C4-2B (cell line): ENCODE data around the gene PSEN2.

Experiments
- H3K27ac ChIP-seq: fragments of 450-650 bp; 2 replicates; pipeline ENCODE4 v1.5.1; 2017
- CTCF ChIP-seq: fragments of 450-650 bp; conservative IDR thresholded peaks from 2 replicates; pipeline ENCODE4 v1.5.1; 2017; ENCODE audit warnings: mild to moderate bottlenecking
- ZFX ChIP-seq: fragments of 450-650 bp; IDR thresholded peaks from 2 replicates; pipeline ENCODE4 v1.6.1; 2017

The PSEN2 gene

GRCh38 chr1:226867461-226868054 is 2.9 kb upstream of the PSEN2 start:
- TF ChIP-seq CTCF: no peak
- no peak for TF ChIP-seq ZFX
- H3K27ac ChIP-seq: no peak overlapping the region

GRCh38 chr1:226868726-226869125 is 1.7 kb upstream of the PSEN2 start:
- TF ChIP-seq CTCF (no peak), ZFX (no peak)
- H3K27ac ChIP-seq: no peak overlapping the region

GRCh38 chr1:226870026-226870400 is 403 bp upstream of the PSEN2 start:
- peak overlapping the region; percentile 79 for H3K27ac ChIP-seq
- TF ChIP-seq CTCF (no peak), ZFX (no peak)

GRCh38 chr1:226871636-226872327 is 1.4 kb downstream of the PSEN2 start:
- TF ChIP-seq CTCF (no peak), ZFX (no peak)

GRCh38 chr1:226872437-226872836 is 2.0 kb downstream of the PSEN2 start:
- TF ChIP-seq ZFX (no peak), CTCF (no peak)
- H3K27ac ChIP-seq: no peak overlapping the region

More at GRCh38 chr1:226871636-226872327, 1.4 kb downstream of the PSEN2 start:
- peak overlapping the region; percentile 79; the same call in 1 of the 2 replicates for H3K27ac ChIP-seq

- no peak for TF ChIP-seq CTCF
- TF ChIP-seq ZFX: no peak
- peak overlapping the region; percentile 59 for H3K27ac ChIP-seq
Measured at GRCh38 chr1:226873771-226874578, 3.6 kb downstream of the PSEN2 start.
